ENCODE results near the gene THPO.
A peak's percentile ranks its signal among the peaks of the same experiment; 100 is the strongest.

Gene THPO

GRCh38 chr3:184371570-184372018, 6.4 kb downstream of the THPO start:
- Histone ChIP-seq H3K14ac (ENCODE audit: low read length) (no peak overlapping the region), H3K4me2 (ENCODE audit: insufficient read depth, low read length, poor library complexity, severe bottlenecking) (no peak overlapping the region), H3K9me3 (replicated peaks in 1 of 2; ENCODE audit: control insufficient read depth in 2 of 2, insufficient read depth in 1 of 2, low read depth in 1 of 2, low read length in 2 of 2) (no peaks in the 10 kb centered on the region), H2AK5ac (ENCODE audit: low read depth, low read length) (no peak overlapping the region), H4K8ac (ENCODE audit: low read depth, low read length) (no peak overlapping the region), H3K4me1 (ENCODE audit: control insufficient read depth in 2 of 2, insufficient read depth in 1 of 2, low read depth in 1 of 2, low read length in 2 of 2) (peaks cover 7 to 9% of the 10 kb centered on the region in 2 donors), H3K18ac (ENCODE audit: low read length) (no peak overlapping the region), H3K23ac (ENCODE audit: low read depth, low read length, poor library complexity) (no peak overlapping the region), H2AFZ (ENCODE audit: low read length) (no peak overlapping the region), H3K9ac (ENCODE audit: low read depth, low read length, poor library complexity) (no peak overlapping the region), H2BK5ac (ENCODE audit: low read length) (no peak overlapping the region), H3K27me3 (ENCODE audit: control insufficient read depth in 3 of 3, insufficient read depth in 3 of 3, low read depth in 1 of 3, low read length in 3 of 3) (no peaks in the 10 kb centered on the region), H2BK15ac (ENCODE audit: low read length) (no peak overlapping the region), H3K4ac (ENCODE audit: low read length) (no peak overlapping the region), H3K79me1 (ENCODE audit: low read depth, low read length) (peaks cover 1% of the 10 kb centered on the region), H2BK12ac (ENCODE audit: low read length) (no peak overlapping the region), H3K27ac (replicated peaks; ENCODE audit: low read length) (no peak overlapping the region), H2BK120ac (ENCODE audit: low read depth, low read length) (no peak overlapping the region), H4K91ac (ENCODE audit: low read depth, low read length, poor library complexity) (no peak overlapping the region), H3K36me3 (replicated peaks in 1 of 2; ENCODE audit: control insufficient read depth in 2 of 2, insufficient read depth in 2 of 2, low read length in 2 of 2) (peaks cover 19 to 49% of the 10 kb centered on the region in 2 donors), H3K4me3 (ENCODE audit: low read length in 2 of 2) (no peak overlapping the region)
- WGBS, 2 donors (ENCODE audit: extremely low coverage in 2 of 2, insufficient read length in 2 of 2, insufficient replicate concordance in 1 of 2), result no CpG with 5 or more reads among the region's 5 CpGs
- DNase-seq (ENCODE audit: low spot score), result no peak

GRCh38 chr3:184368586-184369183, 9.3 kb downstream of the THPO start:
- Histone ChIP-seq H3K23ac (ENCODE audit: low read depth, low read length, poor library complexity) (no peak overlapping the region), H3K9ac (ENCODE audit: low read depth, low read length, poor library complexity) (no peak overlapping the region), H2BK15ac (ENCODE audit: low read length) (no peak overlapping the region), H3K27ac (replicated peaks; ENCODE audit: low read length) (no peak overlapping the region), H3K4ac (ENCODE audit: low read length) (no peak overlapping the region), H3K4me3 (ENCODE audit: low read length in 2 of 2) (no peak overlapping the region), H3K14ac (ENCODE audit: low read length) (no peak overlapping the region), H4K91ac (ENCODE audit: low read depth, low read length, poor library complexity) (no peak overlapping the region), H2AK5ac (ENCODE audit: low read depth, low read length) (no peak overlapping the region), H3K4me2 (ENCODE audit: insufficient read depth, low read length, poor library complexity, severe bottlenecking) (no peak overlapping the region), H3K27me3 (ENCODE audit: control insufficient read depth in 3 of 3, insufficient read depth in 3 of 3, low read depth in 1 of 3, low read length in 3 of 3) (no peaks in the 10 kb centered on the region), H3K4me1 (ENCODE audit: control insufficient read depth in 2 of 2, insufficient read depth in 1 of 2, low read depth in 1 of 2, low read length in 2 of 2) (peaks cover 0 to 16% of the 10 kb centered on the region in 2 donors), H2BK12ac (ENCODE audit: low read length) (no peak overlapping the region), H2BK5ac (ENCODE audit: low read length) (no peak overlapping the region), H4K8ac (ENCODE audit: low read depth, low read length) (no peak overlapping the region), H3K18ac (ENCODE audit: low read length) (no peak overlapping the region), H3K9me3 (replicated peaks in 1 of 2; ENCODE audit: control insufficient read depth in 2 of 2, insufficient read depth in 1 of 2, low read depth in 1 of 2, low read length in 2 of 2) (no peaks in the 10 kb centered on the region), H2AFZ (ENCODE audit: low read length) (no peak overlapping the region), H3K79me1 (ENCODE audit: low read depth, low read length) (peaks cover 4% of the 10 kb centered on the region), H3K36me3 (replicated peaks in 1 of 2; ENCODE audit: control insufficient read depth in 2 of 2, insufficient read depth in 2 of 2, low read length in 2 of 2) (peaks cover 28 to 66% of the 10 kb centered on the region in 2 donors), H2BK120ac (ENCODE audit: low read depth, low read length) (no peak overlapping the region)
- DNase-seq (ENCODE audit: low spot score), result no peak
- WGBS, 2 donors (ENCODE audit: extremely low coverage in 2 of 2, insufficient read length in 2 of 2, insufficient replicate concordance in 1 of 2), result no CpG with 5 or more reads among the region's 3 CpGs

GRCh38 chr3:184368116-184368515, 9.9 kb downstream of the THPO start:
- WGBS, 2 donors (ENCODE audit: extremely low coverage in 2 of 2, insufficient read length in 2 of 2, insufficient replicate concordance in 1 of 2), result no CpG with 5 or more reads among the region's 9 CpGs

GRCh38 chr3:184366619-184367289, 11.3 kb downstream of the THPO start:
- Histone ChIP-seq H3K4me2 (ENCODE audit: insufficient read depth, low read length, poor library complexity, severe bottlenecking) (no peak overlapping the region), H2BK15ac (ENCODE audit: low read length) (no peak overlapping the region), H2AFZ (ENCODE audit: low read length) (no peak overlapping the region), H3K36me3 (replicated peaks in 1 of 2; ENCODE audit: control insufficient read depth in 2 of 2, insufficient read depth in 2 of 2, low read length in 2 of 2) (peaks cover 28 to 70% of the 10 kb centered on the region in 2 donors), H2AK5ac (ENCODE audit: low read depth, low read length) (no peak overlapping the region), H2BK120ac (ENCODE audit: low read depth, low read length) (no peak overlapping the region), H3K27me3 (ENCODE audit: control insufficient read depth in 3 of 3, insufficient read depth in 3 of 3, low read depth in 1 of 3, low read length in 3 of 3) (no peaks in the 10 kb centered on the region), H2BK5ac (ENCODE audit: low read length) (no peak overlapping the region), H4K8ac (ENCODE audit: low read depth, low read length) (no peak overlapping the region), H3K23ac (ENCODE audit: low read depth, low read length, poor library complexity) (no peak overlapping the region), H3K9ac (ENCODE audit: low read depth, low read length, poor library complexity) (peak overlapping the region; percentile 9), H3K18ac (ENCODE audit: low read length) (no peak overlapping the region), H3K9me3 (replicated peaks in 1 of 2; ENCODE audit: control insufficient read depth in 2 of 2, insufficient read depth in 1 of 2, low read depth in 1 of 2, low read length in 2 of 2) (no peaks in the 10 kb centered on the region), H4K91ac (ENCODE audit: low read depth, low read length, poor library complexity) (no peak overlapping the region), H3K79me1 (ENCODE audit: low read depth, low read length) (peaks cover 8% of the 10 kb centered on the region), H3K4me1 (ENCODE audit: control insufficient read depth in 2 of 2, insufficient read depth in 1 of 2, low read depth in 1 of 2, low read length in 2 of 2) (peaks cover 0 to 15% of the 10 kb centered on the region in 2 donors), H3K4ac (ENCODE audit: low read length) (no peak overlapping the region), H3K27ac (replicated peaks; ENCODE audit: low read length) (no peak overlapping the region), H3K14ac (ENCODE audit: low read length) (no peak overlapping the region), H2BK12ac (ENCODE audit: low read length) (no peak overlapping the region), H3K4me3 (ENCODE audit: low read length in 2 of 2) (no peak overlapping the region)
- DNase-seq (ENCODE audit: low spot score), result no peak
- no CpG with 5 or more reads among the region's 5 CpGs for WGBS, 2 donors (ENCODE audit: extremely low coverage in 2 of 2, insufficient read length in 2 of 2, insufficient replicate concordance in 1 of 2)

More at GRCh38 chr3:184368116-184368515, 9.9 kb downstream of the THPO start:
- peaks cover 4% of the 10 kb centered on the region for H3K79me1 ChIP-seq (ENCODE audit: low read depth, low read length)
- H2BK12ac ChIP-seq (ENCODE audit: low read length), result no peak overlapping the region
- no peak overlapping the region for H2BK5ac ChIP-seq (ENCODE audit: low read length)
- no peak overlapping the region for H2BK15ac ChIP-seq (ENCODE audit: low read length)
- H3K4ac ChIP-seq (ENCODE audit: low read length), result no peak overlapping the region
- no peak overlapping the region for H3K4me3 ChIP-seq (ENCODE audit: low read length in 2 of 2)
- H3K9me3 ChIP-seq (replicated peaks in 1 of 2; ENCODE audit: control insufficient read depth in 2 of 2, insufficient read depth in 1 of 2, low read depth in 1 of 2, low read length in 2 of 2), result no peaks in the 10 kb centered on the region
- H3K18ac ChIP-seq (ENCODE audit: low read length), result no peak overlapping the region
- DNase-seq (ENCODE audit: low spot score), result no peak
- no peak overlapping the region for H2AFZ ChIP-seq (ENCODE audit: low read length)
- H3K23ac ChIP-seq (ENCODE audit: low read depth, low read length, poor library complexity), result no peak overlapping the region
- H4K91ac ChIP-seq (ENCODE audit: low read depth, low read length, poor library complexity), result no peak overlapping the region
- H3K36me3 ChIP-seq (replicated peaks in 1 of 2; ENCODE audit: control insufficient read depth in 2 of 2, insufficient read depth in 2 of 2, low read length in 2 of 2), result peaks cover 28 to 70% of the 10 kb centered on the region in 2 donors
- no peak overlapping the region for H3K14ac ChIP-seq (ENCODE audit: low read length)
- H3K4me2 ChIP-seq (ENCODE audit: insufficient read depth, low read length, poor library complexity, severe bottlenecking), result no peak overlapping the region
- peaks cover 0 to 18% of the 10 kb centered on the region in 2 donors for H3K4me1 ChIP-seq (ENCODE audit: control insufficient read depth in 2 of 2, insufficient read depth in 1 of 2, low read depth in 1 of 2, low read length in 2 of 2)
- no peak overlapping the region for H2BK120ac ChIP-seq (ENCODE audit: low read depth, low read length)
- no peak overlapping the region for H3K9ac ChIP-seq (ENCODE audit: low read depth, low read length, poor library complexity)
- H2AK5ac ChIP-seq (ENCODE audit: low read depth, low read length), result no peak overlapping the region
- no peak overlapping the region for H4K8ac ChIP-seq (ENCODE audit: low read depth, low read length)
- H3K27ac ChIP-seq (replicated peaks; ENCODE audit: low read length), result no peak overlapping the region
- H3K27me3 ChIP-seq (ENCODE audit: control insufficient read depth in 3 of 3, insufficient read depth in 3 of 3, low read depth in 1 of 3, low read length in 3 of 3), result no peaks in the 10 kb centered on the region

All from neuronal stem cell (in vitro differentiated cells).